Activated CD8-positive, alpha-beta T cell treated with anti-CD3 and anti-CD28 coated beads for 36 hours (primary cell): Measurements from ENCODE around the gene NMNAT2. TPM values are rescaled to one million over a fixed set of nuclear protein-coding genes. Genes with fewer than 3 reads are reported as not detected.

Experiments used
- ATAC-seq: fragments of 200-7000 bp; cut with Tn5 transposase; one replicate; pipeline ENCODE4 v1.10.0; 2021; ENCODE audit warnings: mild to moderate bottlenecking, moderate library complexity
- CTCF ChIA-PET: fragments of 350-600 bp; sonication (Branson Sonifier 250); formaldehyde crosslinking; loops from one replicate; lab custom pipeline; 2021; ENCODE audit warnings: antibody characterized with exemption; lab: Charles Lee
- POLR2A ChIA-PET: fragments of 350-600 bp; sonication (Branson Sonifier 250); formaldehyde crosslinking; loops from one replicate; lab custom pipeline; 2021; ENCODE audit warnings: antibody characterized with exemption; lab: Charles Lee
- DNase-seq: peaks from one replicate; pipeline ENCODE4 v3.0.0-alpha.2; 2020
- H3K27ac Mint-ChIP-seq: one replicate; pipeline ENCODE4 v1.8.0; 2021; ENCODE audit warnings: mild to moderate bottlenecking, mixed read lengths
- H3K27me3 Mint-ChIP-seq: one replicate; pipeline ENCODE4 v1.8.0; 2021; ENCODE audit warnings: mixed read lengths
- H3K36me3 Mint-ChIP-seq: one replicate; pipeline ENCODE4 v1.8.0; 2021; ENCODE audit warnings: low read depth, mixed read lengths
- H3K4me1 Mint-ChIP-seq: one replicate; pipeline ENCODE4 v1.8.0; 2021; ENCODE audit warnings: low read depth, mixed read lengths
- H3K4me3 Mint-ChIP-seq: one replicate; pipeline ENCODE4 v1.8.0; 2021; ENCODE audit warnings: mild to moderate bottlenecking, moderate library complexity, mixed read lengths
- H3K9me3 Mint-ChIP-seq: one replicate; pipeline ENCODE4 v1.8.0; 2021; ENCODE audit warnings: mixed read lengths
- intact Hi-C: fragments of 100-400 bp; cut with micrococcal nuclease; formaldehyde crosslinking; loops from one replicate; pipeline ENCODE4 v1.10.0; 2022
- total RNA-seq, 2 experiments: library from RNA; stranded (reverse); gene quantifications; one replicate each; pipeline ENCODE4 v1.2.3, GENCODE V29; 2021
- TF ChIP-seq, protein P1 (sequence below): fragments of 200-600 bp; IDR thresholded peaks from one replicate; pipeline ENCODE4 v1.8.0; 2022; ENCODE audit warnings: antibody characterized with exemption, mild to moderate bottlenecking

The NMNAT2 gene
- total RNA-seq, 2 experiments from 2014 or later: not detected

DNA sequence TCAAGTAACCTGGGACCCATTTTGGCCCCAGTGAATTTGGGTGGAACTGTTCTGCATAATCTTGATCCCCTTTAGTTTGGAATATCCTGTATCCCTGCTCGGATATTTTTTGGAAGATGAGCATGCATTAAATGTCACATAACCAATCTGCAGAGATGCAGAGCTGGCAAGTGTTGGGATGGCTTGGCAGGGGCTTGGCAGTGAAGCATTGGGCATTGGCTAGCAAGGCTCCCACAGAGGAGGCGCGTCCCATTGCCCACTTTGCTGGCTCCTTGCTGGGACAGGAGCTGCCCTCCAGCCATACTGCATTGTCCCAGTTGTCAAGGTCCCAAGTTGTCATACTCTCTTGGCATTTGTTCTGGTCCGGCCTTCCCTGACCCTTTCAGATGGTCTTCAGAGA is 202.2 kb downstream of the NMNAT2 start:
- Mint-ChIP-seq H3K9me3 (no peaks in the 10 kb centered on the region), H3K27me3 (peaks cover 1% of the 10 kb centered on the region), H3K27ac (no peak overlapping the region), H3K36me3 (no peaks in the 10 kb centered on the region), H3K4me1 (peaks cover 22% of the 10 kb centered on the region), H3K4me3 (no peak overlapping the region)
- DNase-seq (no peak), ATAC-seq (no peak)
- ChIA-PET POLR2A (interaction anchor here (1.8 kb wide), 1 partner anchor 10 kb away, joined by 4 read pairs; no protein-coding TSS in a partner anchor), CTCF (no interaction called here)
- TF ChIP-seq, protein P1, sequence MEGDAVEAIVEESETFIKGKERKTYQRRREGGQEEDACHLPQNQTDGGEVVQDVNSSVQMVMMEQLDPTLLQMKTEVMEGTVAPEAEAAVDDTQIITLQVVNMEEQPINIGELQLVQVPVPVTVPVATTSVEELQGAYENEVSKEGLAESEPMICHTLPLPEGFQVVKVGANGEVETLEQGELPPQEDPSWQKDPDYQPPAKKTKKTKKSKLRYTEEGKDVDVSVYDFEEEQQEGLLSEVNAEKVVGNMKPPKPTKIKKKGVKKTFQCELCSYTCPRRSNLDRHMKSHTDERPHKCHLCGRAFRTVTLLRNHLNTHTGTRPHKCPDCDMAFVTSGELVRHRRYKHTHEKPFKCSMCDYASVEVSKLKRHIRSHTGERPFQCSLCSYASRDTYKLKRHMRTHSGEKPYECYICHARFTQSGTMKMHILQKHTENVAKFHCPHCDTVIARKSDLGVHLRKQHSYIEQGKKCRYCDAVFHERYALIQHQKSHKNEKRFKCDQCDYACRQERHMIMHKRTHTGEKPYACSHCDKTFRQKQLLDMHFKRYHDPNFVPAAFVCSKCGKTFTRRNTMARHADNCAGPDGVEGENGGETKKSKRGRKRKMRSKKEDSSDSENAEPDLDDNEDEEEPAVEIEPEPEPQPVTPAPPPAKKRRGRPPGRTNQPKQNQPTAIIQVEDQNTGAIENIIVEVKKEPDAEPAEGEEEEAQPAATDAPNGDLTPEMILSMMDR: no peak
- intact Hi-C loops: no loop called here

DNA sequence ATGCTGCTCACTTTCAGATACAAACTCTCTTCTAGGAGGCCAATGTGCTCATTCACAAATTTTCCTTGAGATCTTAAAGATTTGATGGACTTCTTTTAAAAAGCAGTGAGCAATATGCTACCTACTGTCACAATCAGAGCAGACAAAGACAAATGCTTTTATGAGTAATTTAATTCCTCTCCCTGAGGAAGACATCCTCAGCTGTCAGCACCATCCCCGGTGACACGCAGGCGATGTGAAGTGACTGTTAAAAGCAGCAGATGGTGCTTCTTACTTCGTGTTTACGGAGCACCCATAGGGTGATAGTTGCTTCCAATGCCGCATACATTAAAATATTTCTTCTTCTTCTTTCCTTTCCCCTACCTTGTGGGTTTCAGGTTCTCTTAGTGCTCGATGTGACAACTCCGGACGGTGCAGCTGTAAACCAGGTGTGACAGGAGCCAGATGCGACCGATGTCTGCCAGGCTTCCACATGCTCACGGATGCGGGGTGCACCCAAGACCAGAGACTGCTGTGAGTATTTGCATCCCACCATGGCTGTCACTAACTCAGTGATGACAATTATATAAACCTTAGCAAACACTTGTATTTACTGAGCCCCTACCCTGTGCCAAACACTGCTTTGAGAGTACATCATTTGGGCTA is 203.0 kb downstream of the NMNAT2 start:
- intact Hi-C loops: no loop called here
- peaks cover 22% of the 10 kb centered on the region for H3K4me1 Mint-ChIP-seq
- TF ChIP-seq, protein P1: no peak
- H3K27ac Mint-ChIP-seq: no peak overlapping the region
- POLR2A ChIA-PET: no interaction called here
- CTCF ChIA-PET: no interaction called here
- no peaks in the 10 kb centered on the region for H3K9me3 Mint-ChIP-seq
- peaks cover 1% of the 10 kb centered on the region for H3K27me3 Mint-ChIP-seq
- no peak overlapping the region for H3K4me3 Mint-ChIP-seq
- H3K36me3 Mint-ChIP-seq: no peaks in the 10 kb centered on the region
- no peak for DNase-seq
- ATAC-seq: no peak

DNA sequence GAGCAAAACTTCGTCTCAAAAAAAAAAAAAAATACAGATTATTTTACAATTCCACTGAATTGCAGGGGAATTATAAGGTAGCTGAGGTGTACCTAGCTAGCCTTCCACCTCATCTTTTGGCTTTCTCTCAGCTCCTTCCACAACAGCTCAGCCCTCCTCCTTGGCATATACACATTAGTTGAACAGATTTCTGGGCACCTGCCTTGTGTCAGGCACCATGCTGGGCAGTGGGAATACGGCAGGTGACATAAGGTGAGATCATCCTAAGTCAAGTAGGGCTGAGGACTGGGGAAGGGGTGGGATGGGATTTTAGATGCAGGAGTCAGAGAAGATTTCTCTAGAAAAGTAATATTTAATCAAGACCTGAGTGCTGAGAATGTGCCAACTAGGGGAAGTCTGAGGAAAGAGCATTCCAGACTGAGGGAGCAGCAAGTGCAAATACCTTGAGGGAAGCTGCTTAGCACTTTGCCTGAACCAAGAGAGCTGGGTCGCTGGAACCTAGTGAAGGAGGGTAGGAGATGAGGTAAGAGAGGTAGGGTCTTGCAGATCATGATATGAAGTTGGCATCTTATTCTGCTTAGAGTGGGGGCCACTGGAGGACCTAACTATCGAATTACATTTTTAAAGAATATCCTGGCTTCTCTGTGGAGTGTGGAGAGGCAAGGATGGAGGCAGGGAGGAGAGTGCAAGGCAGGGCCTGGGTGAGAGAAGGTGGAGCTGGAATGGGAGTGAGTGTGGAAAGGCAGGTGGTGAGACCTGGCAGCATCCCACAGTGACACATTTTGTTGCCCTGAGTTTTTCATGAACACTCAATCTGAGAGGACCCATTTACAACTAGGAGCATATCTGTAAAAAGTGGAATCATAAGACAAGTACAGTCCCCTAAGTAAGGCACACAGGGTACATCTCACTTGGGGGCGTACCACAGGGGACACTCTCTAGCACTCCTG is 203.9 kb downstream of the NMNAT2 start:
- DNase-seq: no peak
- H3K4me1 Mint-ChIP-seq: peaks cover 16% of the 10 kb centered on the region
- ChIA-PET CTCF (no interaction called here), POLR2A (no interaction called here)
- no peaks in the 10 kb centered on the region for H3K36me3 Mint-ChIP-seq
- no peak overlapping the region for H3K4me3 Mint-ChIP-seq
- ATAC-seq: no peak
- TF ChIP-seq, protein P1: no peak
- H3K9me3 Mint-ChIP-seq: no peaks in the 10 kb centered on the region
- H3K27ac Mint-ChIP-seq: no peak overlapping the region
- intact Hi-C loops: no loop called here
- H3K27me3 Mint-ChIP-seq: peaks cover 1% of the 10 kb centered on the region

DNA sequence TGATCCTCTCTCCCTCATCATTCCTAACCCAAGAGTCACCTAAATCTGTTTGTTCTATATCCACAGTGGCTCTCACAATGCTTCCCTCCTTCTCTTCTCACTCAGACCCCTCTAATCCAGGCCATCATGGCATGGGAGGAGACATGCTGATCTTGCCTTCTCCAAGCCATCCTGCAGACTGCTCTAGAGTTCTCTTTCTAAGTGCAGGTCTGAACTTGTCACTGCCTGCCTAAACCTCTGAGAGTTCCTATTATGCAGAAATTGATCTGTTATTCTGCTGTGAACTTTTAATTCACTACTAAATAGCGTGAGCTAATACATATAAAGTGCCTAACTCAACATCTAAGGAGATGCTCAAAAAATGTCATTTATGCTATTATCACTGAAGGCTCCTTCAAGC is 205.3 kb downstream of the NMNAT2 start:
- ATAC-seq: no peak
- Mint-ChIP-seq H3K27ac (no peak overlapping the region), H3K4me3 (no peak overlapping the region), H3K4me1 (peaks cover 5% of the 10 kb centered on the region), H3K36me3 (no peaks in the 10 kb centered on the region), H3K9me3 (no peaks in the 10 kb centered on the region), H3K27me3 (peaks cover 1% of the 10 kb centered on the region)
- ChIA-PET POLR2A (no interaction called here), CTCF (no interaction called here)
- DNase-seq: no peak
- intact Hi-C loops: no loop called here
- TF ChIP-seq, protein P1: no peak

DNA sequence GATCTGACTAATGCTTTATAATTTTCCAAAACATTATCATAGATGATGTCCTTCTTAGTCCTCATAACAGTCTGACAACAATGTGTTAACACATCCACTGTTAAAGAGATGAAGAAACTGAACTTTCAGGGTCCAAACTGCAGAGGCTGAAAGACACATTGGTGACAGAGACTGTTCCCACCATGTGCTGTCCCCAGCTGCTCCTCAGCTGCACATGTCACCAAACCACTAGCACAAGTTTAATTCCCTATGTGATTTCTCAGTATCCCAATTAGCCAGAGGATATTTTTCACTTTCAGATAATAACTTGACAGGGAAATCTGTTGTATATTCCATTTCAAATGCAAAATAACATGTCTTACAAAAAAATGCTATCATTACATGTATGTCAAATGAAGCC is 207.5 kb downstream of the NMNAT2 start:
- Mint-ChIP-seq H3K36me3 (no peaks in the 10 kb centered on the region), H3K9me3 (no peaks in the 10 kb centered on the region), H3K4me3 (no peak overlapping the region), H3K27me3 (peaks cover 1% of the 10 kb centered on the region), H3K27ac (no peak overlapping the region), H3K4me1 (peaks cover 3% of the 10 kb centered on the region)
- TF ChIP-seq, protein P1: no peak
- CTCF ChIA-PET: no interaction called here
- POLR2A ChIA-PET: no interaction called here
- no peak for DNase-seq
- ATAC-seq: no peak
- intact Hi-C loops: no loop called here
